SK-N-SH treated with all-trans-retinoic acid at 6 μM for 48 hours (cell line): ENCODE measurements around the gene MAPK8IP3.

Experiments used
- ARNTL ChIP-seq: fragments of 450-650 bp; formaldehyde crosslinking; IDR thresholded peaks from 2 replicates; pipeline ENCODE4 v1.5.0; 2020; ENCODE audit warnings: low read depth, mild to moderate bottlenecking, moderate library complexity, borderline replicate concordance
- CREB5 ChIP-seq: fragments of 250-450 bp; sonication (Bioruptor Pico); IDR thresholded peaks from 2 replicates; pipeline ENCODE4 v1.5.1; 2020; ENCODE audit warnings: low read depth, mild to moderate bottlenecking, moderate library complexity
- GLIS3 ChIP-seq: fragments of 250-450 bp; sonication (Bioruptor Pico); IDR thresholded peaks from 2 replicates; pipeline ENCODE4 v1.5.0; 2020; ENCODE audit warnings: mild to moderate bottlenecking, moderate library complexity
- PATZ1 ChIP-seq: fragments of 250-450 bp; sonication (Bioruptor Pico); IDR thresholded peaks from 2 replicates; pipeline ENCODE4 v1.8.0; 2020; ENCODE audit warnings: mild to moderate bottlenecking, moderate library complexity, borderline replicate concordance
- POU6F1 ChIP-seq: fragments of 250-450 bp; sonication (Bioruptor Pico); IDR thresholded peaks from 2 replicates; pipeline ENCODE4 v1.8.0; 2021; ENCODE audit warnings: low read depth, mild to moderate bottlenecking, moderate library complexity, borderline replicate concordance
- PPARA ChIP-seq: fragments of 250-450 bp; sonication (Bioruptor Pico); IDR thresholded peaks from 2 replicates; pipeline ENCODE4 v1.5.0; 2020; ENCODE audit warnings: mild to moderate bottlenecking, borderline replicate concordance
- TOX ChIP-seq: fragments of 250-450 bp; sonication (Bioruptor Pico); IDR thresholded peaks from 2 replicates; pipeline ENCODE4 v1.8.0; 2021; ENCODE audit warnings: mild to moderate bottlenecking, moderate library complexity, borderline replicate concordance
- ZC3H10 ChIP-seq: fragments of 250-450 bp; sonication (Bioruptor Pico); IDR thresholded peaks from 2 replicates; pipeline ENCODE4 v1.5.1; 2021; ENCODE audit warnings: mild to moderate bottlenecking, moderate library complexity
- ZFP3 ChIP-seq: fragments of 250-450 bp; sonication (Bioruptor Pico); IDR thresholded peaks from 2 replicates; pipeline ENCODE4 v1.5.0; 2020; ENCODE audit warnings: mild to moderate bottlenecking, moderate library complexity
- ZFP30 ChIP-seq: fragments of 450-650 bp; formaldehyde crosslinking; IDR thresholded peaks from 2 replicates; pipeline ENCODE4 v1.5.0; 2022; ENCODE audit warnings: mild to moderate bottlenecking, moderate library complexity
- ZNF565 ChIP-seq: fragments of 450-650 bp; formaldehyde crosslinking; conservative IDR thresholded peaks from 2 replicates; pipeline ENCODE4 v1.5.0; 2020; ENCODE audit warnings: low read depth, mild to moderate bottlenecking, moderate library complexity
- ZNF8 ChIP-seq: fragments of 450-650 bp; formaldehyde crosslinking; IDR thresholded peaks from 2 replicates; pipeline ENCODE4 v1.5.0; 2020; ENCODE audit warnings: mild to moderate bottlenecking, moderate library complexity

- TF ChIP-seq ZC3H10 (no peak), ZFP30 (CRISPR knock-in tag) (no peak), PATZ1 (CRISPR knock-in tag) (no peak), ZNF8 (CRISPR knock-in tag) (no peak), ZFP3 (CRISPR knock-in tag) (no peak), GLIS3 (no peak), PPARA (no peak), CREB5 (CRISPR knock-in tag) (no peak), ZNF565 (CRISPR knock-in tag) (no peak), TOX (CRISPR knock-in tag) (no peak), ARNTL (no peak), POU6F1 (CRISPR knock-in tag) (no peak)
These were observed 36.3 kb upstream of the MAPK8IP3 start for GRCh38 chr16:1669698-1670097.
